ENCODE measurements around the gene MTHFS.

GRCh38 chr15:79812541-79812940, 84.3 kb downstream of the MTHFS start:
- TF ChIP-seq POLR2A (IDR thresholded peaks at IDR 0.05), result no peak
- TF ChIP-seq CTCF (IDR thresholded peaks at IDR 0.05), result no peak

Measured in lower leg skin (tissue), 3 donors.